Femur (tissue), 1 donor: Measurements from ENCODE around the gene MRNIP.
"Not testable (repeated sequence)": the region's sequence is repeated elsewhere in the genome, so short reads cannot be mapped to it uniquely, and the experiment has no call there.

ENCODE experiments used
- DNase-seq: peaks from one replicate; pipeline ENCODE4 v3.0.0-alpha.2; 2017

Gene MRNIP

GRCh38 chr5:179802207-179802883 is 56.3 kb downstream of the MRNIP start:
- DNase-seq, result no peak

- peak; percentile 78 for DNase-seq
Measured at GRCh38 chr5:179801304-179802206, 57.1 kb downstream of the MRNIP start.

- DNase-seq, result no peak
Measured at GRCh38 chr5:179800696-179801201, 57.9 kb downstream of the MRNIP start.

GRCh38 chr5:179800071-179800695 is 58.4 kb downstream of the MRNIP start:
- no peak for DNase-seq

GRCh38 chr5:179799644-179799973 is 59.0 kb downstream of the MRNIP start:
- no peak for DNase-seq

- DNase-seq, result no peak
Measured at GRCh38 chr5:179798771-179799643, 59.6 kb downstream of the MRNIP start.

- DNase-seq, result no peak
Measured at GRCh38 chr5:179798144-179798770, 60.4 kb downstream of the MRNIP start.

GRCh38 chr5:179797741-179798140 is 60.9 kb downstream of the MRNIP start:
- no peak for DNase-seq

GRCh38 chr5:179796877-179797608 is 61.6 kb downstream of the MRNIP start:
- DNase-seq, result no peak

- peak; percentile 87 for DNase-seq
Measured at GRCh38 chr5:179795863-179796833, 62.5 kb downstream of the MRNIP start.

- DNase-seq, result peak; percentile 44
Measured at GRCh38 chr5:179795049-179795862, 63.4 kb downstream of the MRNIP start.

GRCh38 chr5:179794575-179794974 is 64.0 kb downstream of the MRNIP start:
- no peak for DNase-seq

- no peak for DNase-seq
Measured at GRCh38 chr5:179794171-179794570, 64.4 kb downstream of the MRNIP start.

- DNase-seq, result peak; percentile 90
Measured at GRCh38 chr5:179793468-179794139, 65.0 kb downstream of the MRNIP start, which contains the start of gene LTC4S. LTC4S (plus strand) TSS chr5:179793986; CDS start chr5:179794081, 95 bp downstream.

- no peak for DNase-seq
Measured at GRCh38 chr5:179792612-179793467, 65.8 kb downstream of the MRNIP start.

- peak; percentile 57 for DNase-seq
Measured at GRCh38 chr5:179791881-179792611, 66.6 kb downstream of the MRNIP start.

GRCh38 chr5:179789278-179789677 is 69.3 kb downstream of the MRNIP start:
- not testable (repeated sequence) for DNase-seq
